CD14-positive monocyte (primary cell): Measurements from ENCODE around the gene CRAMP1. TPM values are rescaled to one million over a fixed set of nuclear protein-coding genes. Genes with fewer than 3 reads are reported as not detected.
A peak's percentile ranks its signal among the peaks of the same experiment; 100 is the strongest.

Source experiments
- DNase-seq, 3 donors: peaks; one replicate each; pipeline ENCODE4 v3.0.0-alpha.2; 2011 to 2022
- H2AFZ ChIP-seq: 2 replicates; pipeline ENCODE4 v1.6.0; 2012; ENCODE audit warnings: mild to moderate bottlenecking, low read depth, low read length, inconsistent platforms; ENCODE audit not compliant: insufficient read depth, poor library complexity, severe bottlenecking
- H3K27ac ChIP-seq, 2 donors: 1 replicate in 1 of 2; 2 replicates in 1 of 2; pipeline ENCODE4 v1.5.1; 2012 to 2013; ENCODE audit warnings: low read length in 2 of 2, control low read depth in 1 of 2, inconsistent platforms in 1 of 2, low read depth in 1 of 2, mild to moderate bottlenecking in 1 of 2
- H3K27me3 ChIP-seq, 2 donors: one replicate each; pipeline versions ENCODE4 v1.6.0 to v1.6.1; 2011 to 2013; ENCODE audit warnings: low read length in 2 of 2; ENCODE audit not compliant: control insufficient read depth in 2 of 2, insufficient read depth in 2 of 2
- H3K36me3 ChIP-seq, 2 donors: replicated peaks in 1 of 2; 1 replicate in 1 of 2; 2 replicates in 1 of 2; pipeline versions ENCODE4 v1.5.1 to v1.6.1; 2012 to 2013; ENCODE audit warnings: low read length in 2 of 2, control low read depth in 1 of 2, inconsistent platforms in 1 of 2, mild to moderate bottlenecking in 1 of 2; ENCODE audit not compliant: insufficient read depth in 2 of 2, control insufficient read depth in 1 of 2
- H3K4me1 ChIP-seq, 2 donors: 1 replicate in 1 of 2; 2 replicates in 1 of 2; pipeline versions ENCODE4 v1.5.1 to v1.6.1; 2012 to 2013; ENCODE audit warnings: low read length in 2 of 2, control low read depth in 1 of 2, inconsistent platforms in 1 of 2, mild to moderate bottlenecking in 1 of 2, moderate library complexity in 1 of 2; ENCODE audit not compliant: insufficient read depth in 2 of 2, control insufficient read depth in 1 of 2
- H3K4me2 ChIP-seq: replicated peaks from 2 replicates; pipeline ENCODE3; 2012; ENCODE audit warnings: low read length, moderate library complexity, mild to moderate bottlenecking; ENCODE audit not compliant: poor library complexity, severe bottlenecking; ENCODE audit errors: extremely low read depth
- H3K4me3 ChIP-seq, 3 experiments: fragments of 200-600 bp in 1 of 3; sonication (generic) in 1 of 3; replicated peaks in 1 of 3; 1 replicate in 2 of 3; 2 replicates in 1 of 3; pipeline ENCODE4 v1.5.1; 2011 to 2013; ENCODE audit warnings: low read length in 3 of 3, mild to moderate bottlenecking in 3 of 3, control low read depth in 2 of 3, low read depth in 2 of 3, inconsistent platforms in 1 of 3, moderate library complexity in 1 of 3
- H3K79me2 ChIP-seq: 2 replicates; pipeline ENCODE4 v1.6.0; 2012; ENCODE audit warnings: mild to moderate bottlenecking, control low read depth, inconsistent platforms, low read length, moderate library complexity; ENCODE audit not compliant: insufficient read depth
- H3K9ac ChIP-seq: 2 replicates; pipeline ENCODE4 v1.6.0; 2017; ENCODE audit warnings: low read length, mild to moderate bottlenecking; ENCODE audit not compliant: insufficient read depth, poor library complexity, severe bottlenecking
- H3K9me3 ChIP-seq, 2 donors: replicated peaks in 1 of 2; 1 replicate in 1 of 2; 2 replicates in 1 of 2; pipeline versions ENCODE4 v1.5.1 to v1.6.1; 2012 to 2013; ENCODE audit warnings: low read length in 2 of 2, control low read depth in 1 of 2; ENCODE audit not compliant: control insufficient read depth in 1 of 2, insufficient read depth in 1 of 2
- H4K20me1 ChIP-seq: 2 replicates; pipeline ENCODE4 v1.6.0; 2012; ENCODE audit warnings: mild to moderate bottlenecking, low read length, control low read depth, moderate library complexity; ENCODE audit not compliant: insufficient read depth
- H3K27ac Mint-ChIP-seq, 7 donors: one replicate each; pipeline ENCODE4 v1.8.0; 2020; ENCODE audit warnings: mild to moderate bottlenecking in 7 of 7, mixed read lengths in 7 of 7, moderate library complexity in 6 of 7, inconsistent platforms in 2 of 7
- H3K27me3 Mint-ChIP-seq, 3 donors: one replicate each; pipeline ENCODE4 v1.8.0; 2021 to 2022; ENCODE audit warnings: low read depth in 3 of 3, mild to moderate bottlenecking in 3 of 3, mixed read lengths in 3 of 3, moderate library complexity in 3 of 3, inconsistent platforms in 1 of 3
- H3K36me3 Mint-ChIP-seq, 2 donors: one replicate each; pipeline ENCODE4 v1.8.0; 2020; ENCODE audit warnings: mixed read lengths in 2 of 2, inconsistent platforms in 1 of 2, mild to moderate bottlenecking in 1 of 2
- H3K4me1 Mint-ChIP-seq: one replicate; pipeline ENCODE4 v1.8.0; 2020; ENCODE audit warnings: mild to moderate bottlenecking, mixed read lengths
- H3K4me3 Mint-ChIP-seq, 2 donors: one replicate each; pipeline ENCODE4 v1.8.0; 2020; ENCODE audit warnings: mild to moderate bottlenecking in 2 of 2, mixed read lengths in 2 of 2, moderate library complexity in 1 of 2
- H3K9me3 Mint-ChIP-seq, 7 donors: one replicate each; pipeline ENCODE4 v1.8.0; 2020 to 2022; ENCODE audit warnings: mixed read lengths in 7 of 7, mild to moderate bottlenecking in 6 of 7, moderate library complexity in 6 of 7, inconsistent platforms in 2 of 7
- WGBS: methylation state at CpG from one replicate; pipeline ENCODE4 v1.1.5; 2013; ENCODE audit warnings: missing lambda C conversion rate; ENCODE audit not compliant: insufficient coverage; 5-methylcytosine and 5-hydroxymethylcytosine counted together
- intact Hi-C, 2 donors: fragments of 100-400 bp; cut with micrococcal nuclease; formaldehyde crosslinking; loops; one replicate each; pipeline versions ENCODE4 v1.15.0 to v1.15.1; 2023
- polyA plus RNA-seq, 3 donors: library from polyadenylated mRNA; depleted of rRNA in 1 of 3; unstranded in 2 of 3; stranded (reverse) in 1 of 3; fragments of 300-500 nt in 2 of 3; fragments of >200 nt in 1 of 3; fragmentation: Illumina TruSeq in 2 of 3; gene quantifications; 1 replicate in 2 of 3; 2 replicates in 1 of 3; pipeline ENCODE4 v1.2.3, GENCODE V29; 2012 to 2021
- TF ChIP-seq, protein P1 (sequence below): fragments of 200-600 bp; IDR thresholded peaks from one replicate; pipeline ENCODE4 v1.8.0; 2022; ENCODE audit warnings: antibody characterized with exemption, mild to moderate bottlenecking

Gene CRAMP1
- polyA plus RNA-seq, 3 donors, result 0.46 to 12.3 (median 1.0) TPM

DNA sequence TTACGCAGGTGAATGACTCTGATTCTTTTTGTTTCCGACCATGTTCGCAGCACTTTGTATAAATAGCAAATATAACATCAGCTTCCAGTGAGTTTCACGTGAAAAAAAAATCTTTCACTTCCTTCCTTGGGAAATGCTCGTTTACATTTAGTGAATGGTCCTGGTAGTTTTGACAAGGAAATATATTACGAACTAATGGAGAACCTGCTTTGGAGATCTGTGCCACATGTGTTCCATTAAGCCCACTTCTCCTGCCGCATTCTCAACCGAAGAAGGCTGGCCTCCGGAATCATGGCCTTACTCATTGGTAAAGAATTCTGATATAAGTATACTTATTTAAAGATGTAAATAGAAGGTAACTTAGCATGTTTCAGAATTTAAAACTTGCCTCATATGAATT is 3.6 kb downstream of the CRAMP1 start:
- no peak overlapping the region for H3K27ac Mint-ChIP-seq
- Histone ChIP-seq H3K27me3 (peaks cover 6 to 21% of the 10 kb centered on the region in 2 donors), H3K27ac (no peak overlapping the region), H3K4me3 (no peak overlapping the region), H3K36me3 (peaks cover 21 to 53% of the 10 kb centered on the region in 2 donors), H3K79me2 (peaks cover 69% of the 10 kb centered on the region), H3K9me3 (peaks cover 0 to 11% of the 10 kb centered on the region in 2 donors), H4K20me1 (peaks cover 43% of the 10 kb centered on the region), H3K4me1 (peaks cover 33 to 40% of the 10 kb centered on the region in 2 donors), H3K9ac (no peak overlapping the region), H2AFZ (no peak overlapping the region), H3K4me2 (peak overlapping the region; percentile 79)
- intact Hi-C loops, result loop anchor here (10.0 kb wide), 3 partner anchors 59 to 141 kb away; partner anchors contain the start of genes CLCN7 (in 1 of the 2), JPT2 (in 1 of the 2) and MAPK8IP3 (in 1 of the 2)
- TF ChIP-seq, protein P1, sequence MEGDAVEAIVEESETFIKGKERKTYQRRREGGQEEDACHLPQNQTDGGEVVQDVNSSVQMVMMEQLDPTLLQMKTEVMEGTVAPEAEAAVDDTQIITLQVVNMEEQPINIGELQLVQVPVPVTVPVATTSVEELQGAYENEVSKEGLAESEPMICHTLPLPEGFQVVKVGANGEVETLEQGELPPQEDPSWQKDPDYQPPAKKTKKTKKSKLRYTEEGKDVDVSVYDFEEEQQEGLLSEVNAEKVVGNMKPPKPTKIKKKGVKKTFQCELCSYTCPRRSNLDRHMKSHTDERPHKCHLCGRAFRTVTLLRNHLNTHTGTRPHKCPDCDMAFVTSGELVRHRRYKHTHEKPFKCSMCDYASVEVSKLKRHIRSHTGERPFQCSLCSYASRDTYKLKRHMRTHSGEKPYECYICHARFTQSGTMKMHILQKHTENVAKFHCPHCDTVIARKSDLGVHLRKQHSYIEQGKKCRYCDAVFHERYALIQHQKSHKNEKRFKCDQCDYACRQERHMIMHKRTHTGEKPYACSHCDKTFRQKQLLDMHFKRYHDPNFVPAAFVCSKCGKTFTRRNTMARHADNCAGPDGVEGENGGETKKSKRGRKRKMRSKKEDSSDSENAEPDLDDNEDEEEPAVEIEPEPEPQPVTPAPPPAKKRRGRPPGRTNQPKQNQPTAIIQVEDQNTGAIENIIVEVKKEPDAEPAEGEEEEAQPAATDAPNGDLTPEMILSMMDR, result no peak
- H3K9me3 Mint-ChIP-seq, result peaks cover 3 to 22% (median 16%) of the 10 kb centered on the region in 7 donors
- peaks cover 30% of the 10 kb centered on the region for H3K4me1 Mint-ChIP-seq
- WGBS, result no CpG with 5 or more reads among the region's 9 CpGs
- peaks cover 59 to 66% of the 10 kb centered on the region in 2 donors for H3K36me3 Mint-ChIP-seq
- H3K4me3 Mint-ChIP-seq, result peak overlapping the region in 1 of 2 donors; percentile 78
- DNase-seq, result no peak
- H3K27me3 Mint-ChIP-seq, result peaks cover 22 to 23% (median 23%) of the 10 kb centered on the region in 3 donors

- intact Hi-C loops, result loop anchor here (10.0 kb wide), 3 partner anchors 55 to 145 kb away; partner anchors contain the start of genes CLCN7 (in 1 of the 2), JPT2 (in 1 of the 2) and MAPK8IP3 (in 1 of the 2)
- TF ChIP-seq, protein P1, result no peak
- Histone ChIP-seq H2AFZ (no peak overlapping the region), H3K9me3 (no peaks in the 10 kb centered on the region), H3K79me2 (peaks cover 85% of the 10 kb centered on the region), H3K4me2 (no peak overlapping the region), H3K4me1 (peaks cover 5 to 7% of the 10 kb centered on the region in 2 donors), H3K36me3 (peaks cover 41 to 92% of the 10 kb centered on the region in 2 donors), H4K20me1 (peaks cover 55% of the 10 kb centered on the region), H3K9ac (no peak overlapping the region), H3K27ac (no peak overlapping the region), H3K4me3 (no peak overlapping the region), H3K27me3 (peaks cover 0 to 7% of the 10 kb centered on the region in 2 donors)
- peaks cover 65 to 89% of the 10 kb centered on the region in 2 donors for H3K36me3 Mint-ChIP-seq
- H3K27me3 Mint-ChIP-seq, result peaks cover 7 to 12% (median 7%) of the 10 kb centered on the region in 3 donors
- WGBS, result 95% methylated on average over 13 of the region's 15 CpGs
- H3K27ac Mint-ChIP-seq, result peak overlapping the region in 1 of 7 donors; percentile 9
- no peak overlapping the region for H3K4me3 Mint-ChIP-seq
- DNase-seq, result no peak
- peaks cover 8% of the 10 kb centered on the region for H3K4me1 Mint-ChIP-seq
- peaks cover 0 to 3% (median 0%) of the 10 kb centered on the region in 7 donors for H3K9me3 Mint-ChIP-seq
Measured at GRCh38 chr16:1619976-1620375, 7.8 kb downstream of the CRAMP1 start.
